HG02840 (cell line): ENCODE measurements around the gene VAV2.

Source experiments
- ATAC-seq: cut with Tn5 transposase; IDR thresholded peaks from one replicate; pipeline ENCODE4 v1.9.1; 2021; ENCODE audit warnings: mild to moderate bottlenecking, moderate library complexity, moderate number of reproducible peaks; ENCODE audit not compliant: unreplicated experiment, low FRiP score

VAV2 gene

DNA sequence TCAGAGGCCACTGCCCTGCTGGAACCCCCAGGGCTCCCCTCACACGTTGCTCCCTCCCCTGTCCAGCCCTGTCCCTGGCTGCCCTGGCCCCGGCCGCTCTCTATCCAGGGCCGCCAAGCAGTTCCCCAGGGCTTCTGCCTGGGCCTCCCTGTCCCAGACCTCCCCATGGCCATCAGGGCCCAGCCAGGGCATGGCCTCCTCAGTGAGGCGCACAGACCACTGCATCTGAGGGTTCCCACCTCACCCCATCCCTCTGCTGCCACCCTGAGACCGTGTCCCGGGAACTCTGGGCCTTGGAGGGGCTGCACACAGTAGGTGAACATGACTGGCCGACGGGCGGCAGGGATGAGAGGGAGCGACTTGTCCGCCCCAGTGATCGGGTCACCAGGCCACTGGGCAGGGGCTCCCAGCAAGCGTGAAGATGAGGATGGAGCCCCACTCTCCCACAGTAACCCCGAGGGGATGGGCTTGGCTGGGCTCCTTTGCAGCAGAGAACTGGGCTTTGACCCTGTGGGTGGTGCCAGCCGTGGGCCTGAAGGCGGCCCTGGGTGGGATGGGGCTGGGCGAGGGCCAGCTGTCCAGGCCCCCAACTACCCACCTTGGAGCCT, 145.5 kb downstream of the VAV2 start:
- no peak for ATAC-seq

DNA sequence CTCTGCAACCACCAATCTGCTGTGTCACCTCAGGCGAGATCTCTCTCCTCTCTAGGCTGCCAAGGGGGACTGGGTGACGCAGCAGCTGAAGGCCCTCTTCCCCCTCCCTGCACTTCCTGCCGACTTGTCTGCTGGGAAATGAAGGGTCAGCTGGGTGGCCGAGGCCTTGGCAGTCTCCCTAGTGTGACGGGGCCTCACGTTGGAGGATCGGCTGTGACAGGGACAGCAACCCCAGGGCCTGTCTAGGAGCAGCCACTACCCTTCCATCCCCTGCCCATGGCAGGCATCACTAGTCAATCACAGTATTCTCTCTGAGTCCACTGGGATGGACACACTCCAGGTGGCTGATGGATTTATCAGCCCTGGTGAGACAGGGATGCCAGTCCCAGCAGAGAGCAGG, 146.7 kb downstream of the VAV2 start:
- ATAC-seq = no peak

GRCh38 chr9:133844881-133845410, 147.2 kb downstream of the VAV2 start:
- no peak for ATAC-seq

- no peak for ATAC-seq
Measured at GRCh38 chr9:133844398-133844784, 147.7 kb downstream of the VAV2 start.

DNA sequence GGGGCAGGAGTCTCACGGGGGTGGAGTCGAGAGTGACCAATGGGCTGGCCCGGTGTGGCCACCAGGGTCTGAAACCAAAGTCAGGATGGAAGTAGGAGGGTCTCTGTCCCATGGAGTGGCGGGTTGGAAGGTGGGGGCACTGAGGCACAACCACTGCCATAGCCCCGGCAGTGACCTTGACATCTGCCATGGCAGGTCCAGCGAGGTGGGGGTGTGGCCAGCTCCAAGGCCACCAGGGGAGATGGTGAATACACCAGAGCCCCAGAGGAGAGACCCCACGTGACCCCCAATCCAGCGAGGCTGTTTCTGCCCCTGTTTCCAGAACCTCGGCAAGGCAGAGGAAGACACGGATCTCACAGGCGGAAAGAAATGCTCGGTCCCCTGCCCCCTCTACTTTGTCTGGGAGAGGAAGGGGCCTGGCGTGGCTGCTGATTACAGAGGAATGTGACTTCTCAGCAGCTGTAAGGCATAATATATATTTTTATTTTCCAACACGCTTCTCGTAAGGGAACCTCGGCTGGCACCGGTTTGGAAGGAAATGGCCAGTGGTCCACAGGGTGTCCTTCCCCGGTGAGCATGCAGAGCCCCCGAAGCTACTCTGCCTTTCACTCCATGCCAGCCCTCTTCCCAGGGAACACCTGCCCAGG, 148.2 kb downstream of the VAV2 start:
- no peak for ATAC-seq

DNA sequence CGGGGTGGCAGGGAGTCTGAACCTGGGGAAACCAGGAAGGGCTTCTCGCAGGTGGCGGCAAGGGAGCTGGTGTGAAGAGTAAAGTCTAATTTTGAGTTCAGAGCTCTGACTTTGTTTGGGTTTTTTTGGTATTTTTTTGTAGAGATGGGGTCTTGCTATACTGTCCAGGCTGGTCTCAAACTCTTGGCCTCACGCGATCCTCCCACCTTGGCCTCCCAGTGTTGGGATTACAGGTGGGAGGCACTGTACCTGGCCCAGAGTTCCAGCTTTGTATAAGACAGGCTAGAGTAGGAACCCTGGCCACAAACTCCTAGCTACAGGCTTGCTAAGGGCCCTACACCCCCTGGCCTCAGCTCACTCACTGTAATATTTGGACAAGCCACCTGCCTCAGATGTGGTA, 148.9 kb downstream of the VAV2 start:
- ATAC-seq = no peak

DNA sequence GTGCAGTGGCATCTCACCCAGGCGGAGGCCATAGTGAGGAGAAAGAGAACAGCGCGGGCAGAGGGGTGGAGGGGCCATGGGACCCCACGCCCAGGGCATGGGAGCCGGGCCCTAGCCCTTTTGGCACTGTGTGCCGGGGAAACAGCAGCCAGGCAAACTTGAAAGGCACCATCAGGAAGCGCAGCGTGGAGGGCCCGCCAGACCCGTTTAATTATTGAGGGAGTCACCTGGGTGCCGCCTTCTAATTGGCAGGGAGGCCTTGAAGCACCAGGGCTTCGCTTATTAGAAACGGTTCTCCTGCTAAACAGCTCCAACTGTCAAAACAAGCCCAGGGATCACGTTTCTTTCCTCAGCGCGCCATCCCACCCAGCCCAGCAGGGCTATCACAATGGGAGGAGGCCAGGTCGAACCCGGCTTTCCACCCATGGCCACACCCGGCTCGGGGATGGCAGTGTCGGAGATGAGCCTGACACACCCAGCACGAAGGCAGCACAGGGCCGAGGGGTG, 149.3 kb downstream of the VAV2 start:
- ATAC-seq = no peak

DNA sequence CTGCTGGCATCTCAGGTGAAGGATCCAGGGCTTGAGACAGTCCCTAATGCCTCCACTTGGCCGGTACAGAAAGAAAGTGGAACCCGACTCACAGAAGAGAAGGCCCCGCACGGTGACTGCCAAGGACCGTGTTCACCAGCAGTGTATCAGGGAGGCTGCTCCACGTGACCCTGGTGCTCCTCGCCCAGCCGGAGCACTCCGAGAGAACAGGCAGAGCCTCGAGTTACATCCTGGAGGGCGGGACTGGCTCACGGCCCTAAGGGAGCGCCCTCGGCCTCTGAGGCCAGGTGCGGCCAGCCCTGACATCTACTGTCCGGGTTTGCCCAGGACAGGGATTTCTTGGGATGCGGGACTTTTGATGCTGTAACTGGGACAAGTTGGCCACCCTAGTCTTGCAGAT, 149.9 kb downstream of the VAV2 start:
- no peak for ATAC-seq

- ATAC-seq = no peak
Measured at GRCh38 chr9:133841167-133841812, 150.8 kb downstream of the VAV2 start.

GRCh38 chr9:133839822-133840329, 152.2 kb downstream of the VAV2 start:
- no peak for ATAC-seq

- no peak for ATAC-seq
Measured at GRCh38 chr9:133838859-133839507, 153.1 kb downstream of the VAV2 start.

- ATAC-seq = no peak
Measured at GRCh38 chr9:133837627-133838597, 154.2 kb downstream of the VAV2 start.

- no peak for ATAC-seq
Measured at GRCh38 chr9:133836818-133837217, 155.3 kb downstream of the VAV2 start.

DNA sequence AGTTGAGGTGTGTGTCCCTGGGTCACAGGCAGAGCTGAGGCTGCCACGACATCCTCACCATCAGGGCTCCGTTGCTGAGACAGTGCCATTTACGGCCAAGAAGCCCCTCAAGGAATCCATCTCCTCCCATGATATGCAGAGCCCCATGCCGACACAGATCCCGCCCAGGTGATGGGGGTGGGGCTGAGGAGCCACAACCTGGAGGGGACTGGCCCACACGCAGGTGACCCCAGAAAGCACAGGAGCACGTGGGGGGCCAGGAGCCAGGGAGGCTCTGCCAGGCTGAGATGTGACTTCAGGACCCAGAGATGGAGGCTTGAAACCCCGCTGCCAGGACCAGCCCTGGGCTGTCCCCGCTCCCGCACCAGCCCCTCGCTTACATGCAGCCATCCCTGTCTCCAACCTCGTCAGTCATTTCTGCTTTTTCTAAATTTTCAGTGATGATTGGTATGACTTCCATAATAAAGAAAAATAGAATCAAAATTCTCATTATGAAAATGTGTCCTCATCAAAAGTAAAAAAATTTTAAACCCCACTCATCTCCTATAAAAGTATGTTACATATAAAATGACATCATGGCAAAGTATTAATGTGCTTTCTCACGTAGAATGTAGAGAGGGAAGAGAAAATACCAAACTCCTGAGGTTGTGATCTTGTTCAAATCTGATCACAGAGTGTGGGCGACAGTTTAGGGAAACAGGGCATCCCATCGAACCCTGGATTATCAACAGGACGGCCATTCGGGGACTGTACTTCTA, 155.9 kb downstream of the VAV2 start:
- no peak for ATAC-seq

DNA sequence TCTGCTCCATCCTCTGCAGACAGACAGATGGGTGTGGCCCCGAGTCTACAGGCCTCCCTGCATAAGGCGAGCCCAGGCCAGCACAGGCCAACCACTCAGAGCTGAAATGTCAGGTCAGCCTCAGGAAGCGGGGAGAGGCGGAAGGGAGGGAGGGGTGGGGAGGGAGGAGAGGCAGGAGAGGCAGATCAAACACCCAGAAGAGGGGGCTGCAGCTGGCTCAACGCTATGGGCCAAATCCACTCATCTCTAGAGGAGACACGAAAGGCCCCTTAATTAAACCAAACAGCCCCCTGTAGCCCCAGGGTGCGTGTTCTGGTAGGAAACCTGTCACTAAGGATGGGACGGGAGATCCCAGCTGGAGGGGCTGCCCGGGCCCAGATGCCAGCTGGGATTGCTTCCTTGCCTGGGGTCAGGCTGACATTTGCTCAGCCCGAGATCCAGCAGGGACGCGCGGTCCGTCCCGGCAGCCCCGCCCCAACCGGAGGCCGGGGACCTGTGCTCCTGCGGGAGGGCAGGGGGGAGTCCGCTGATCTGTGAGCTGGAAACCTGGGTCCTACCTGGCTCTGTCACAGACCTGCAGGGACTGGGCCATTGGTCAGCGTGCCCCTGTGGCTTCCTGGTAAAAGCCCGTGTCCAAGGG, 156.7 kb downstream of the VAV2 start:
- ATAC-seq = no peak

GRCh38 chr9:133834080-133834976, 157.8 kb downstream of the VAV2 start:
- ATAC-seq = no peak

GRCh38 chr9:133833388-133834025, 158.6 kb downstream of the VAV2 start:
- ATAC-seq = no peak
